Keratinocyte (primary cell): ENCODE measurements around the gene WDR11. TPM values are rescaled to one million over a fixed set of nuclear protein-coding genes. Genes with fewer than 3 reads are reported as not detected.

Source experiments
- DNase-seq: peaks from one replicate; pipeline ENCODE4 v3.0.0-alpha.2; 2011; ENCODE audit warnings: low read depth, missing footprints, low spot score
- FAIRE-seq: peaks from 2 replicates; lab custom pipeline; 2011; peaks lifted over from hg19 to GRCh38; lab: Jason Lieb, UNC
- H2AFZ ChIP-seq: 2 replicates; pipeline ENCODE4 v1.6.0; 2012; ENCODE audit warnings: low read length, control low read depth, inconsistent platforms; ENCODE audit not compliant: control insufficient read depth
- H3K27ac ChIP-seq: 2 replicates; pipeline ENCODE4 v1.5.1; 2011; ENCODE audit warnings: low read length; ENCODE audit not compliant: control insufficient read depth, insufficient read depth
- H3K27me3 ChIP-seq: 3 replicates; pipeline ENCODE4 v1.6.0; 2011; ENCODE audit warnings: low read length; ENCODE audit not compliant: control insufficient read depth, insufficient read depth; ENCODE audit errors: extremely low read depth
- H3K36me3 ChIP-seq, 2 experiments: 2 replicates in 1 of 2; 3 replicates in 1 of 2; pipeline ENCODE4 v1.5.1; 2011; ENCODE audit warnings: low read length in 2 of 2, mild to moderate bottlenecking in 1 of 2; ENCODE audit not compliant: control insufficient read depth in 2 of 2, insufficient read depth in 2 of 2; ENCODE audit errors: extremely low read depth in 1 of 2
- H3K4me1 ChIP-seq: 3 replicates; pipeline ENCODE4 v1.5.1; 2011; ENCODE audit warnings: low read length; ENCODE audit not compliant: control insufficient read depth, insufficient read depth; ENCODE audit errors: extremely low read depth
- H3K4me2 ChIP-seq: 3 replicates; pipeline ENCODE4 v1.6.0; 2011; ENCODE audit warnings: low read depth, low read length; ENCODE audit not compliant: control insufficient read depth, insufficient read depth; ENCODE audit errors: extremely low read depth
- H3K4me3 ChIP-seq, 3 experiments: fragments of 200-600 bp in 1 of 3; sonication (generic) in 1 of 3; 2 replicates in 2 of 3; 3 replicates in 1 of 3; pipeline ENCODE4 v1.5.1; 2011 to 2016; ENCODE audit warnings: low read length in 3 of 3, mild to moderate bottlenecking in 3 of 3, control low read depth in 2 of 3, inconsistent platforms in 1 of 3, low read depth in 1 of 3, mixed read lengths in 1 of 3, mixed run types in 1 of 3, moderate library complexity in 1 of 3; ENCODE audit not compliant: control insufficient read depth in 2 of 3, insufficient read depth in 2 of 3; ENCODE audit errors: extremely low read depth in 1 of 3
- H3K79me2 ChIP-seq: 2 replicates; pipeline ENCODE4 v1.6.0; 2012; ENCODE audit warnings: low read length; ENCODE audit not compliant: control insufficient read depth, insufficient read depth
- H3K9ac ChIP-seq: 3 replicates; pipeline ENCODE4 v1.6.0; 2011; ENCODE audit warnings: low read length; ENCODE audit not compliant: control insufficient read depth, insufficient read depth; ENCODE audit errors: extremely low read depth
- H3K9me1 ChIP-seq: 3 replicates; pipeline ENCODE4 v1.6.0; 2011; ENCODE audit warnings: low read length; ENCODE audit not compliant: control insufficient read depth, insufficient read depth; ENCODE audit errors: extremely low read depth
- H3K9me3 ChIP-seq: 2 replicates; pipeline ENCODE4 v1.5.1; 2012; ENCODE audit warnings: low read depth, low read length; ENCODE audit not compliant: control insufficient read depth
- H4K20me1 ChIP-seq: 3 replicates; pipeline ENCODE4 v1.6.0; 2011; ENCODE audit warnings: low read length; ENCODE audit not compliant: control insufficient read depth, insufficient read depth; ENCODE audit errors: extremely low read depth
- CTCF ChIP-seq, 3 experiments: IDR thresholded peaks in 1 of 3; conservative IDR thresholded peaks in 1 of 3; optimal IDR thresholded peaks in 1 of 3; 2 replicates in 2 of 3; 3 replicates in 1 of 3; pipeline versions ENCODE3 to v1.5.1; 2011; ENCODE audit warnings: low read length in 3 of 3, mild to moderate bottlenecking in 3 of 3, moderate library complexity in 2 of 3, control low read depth in 1 of 3, inconsistent platforms in 1 of 3; ENCODE audit not compliant: insufficient read depth in 2 of 3; ENCODE audit errors: extremely low read depth in 1 of 3
- EZH2 ChIP-seq: IDR thresholded peaks from one replicate; pipeline ENCODE4 v1.6.1; 2012; ENCODE audit warnings: inconsistent platforms, mild to moderate bottlenecking, low read length, moderate library complexity
- dilution Hi-C: fragments of 300-500 bp; cut with MboI; formaldehyde crosslinking; loops from one replicate; pipeline ENCODE4 v1.7.0; 2020; ENCODE audit warnings: low sequenced_read_pairs; ENCODE audit not compliant: extremely low pct_ligation_motif_present
- polyA plus RNA-seq, 5 experiments: library from polyadenylated mRNA; depleted of rRNA in 3 of 5; stranded (reverse) in 3 of 5; stranded (forward) in 1 of 5; unstranded in 1 of 5; fragments of >200 nt; gene quantifications; 1 replicate in 1 of 5; 2 replicates in 3 of 5; 3 replicates in 1 of 5; pipeline versions ENCODE4 v1.2.1 to v1.2.3, GENCODE V29; 2011 to 2012; ENCODE audit warnings: missing spikeins in 2 of 5, low read depth in 1 of 5, low replicate concordance in 1 of 5

Gene WDR11
- polyA plus RNA-seq, 1 donor (not counting 4 experiments of a cell fraction or from before 2014, with no cell fraction given): 79.2 TPM

- no peaks in the 10 kb centered on the region for H4K20me1 ChIP-seq
- no peak overlapping the region for H3K4me3 ChIP-seq
- H3K4me1 ChIP-seq: no peaks in the 10 kb centered on the region
- DNase-seq (no peak), FAIRE-seq (no peak)
- H3K9ac ChIP-seq: no peak overlapping the region
- no peak overlapping the region for H3K4me2 ChIP-seq
- no peaks in the 10 kb centered on the region for H3K9me1 ChIP-seq
- dilution Hi-C loops: no loop called here
- no peaks in the 10 kb centered on the region for H3K79me2 ChIP-seq
- TF ChIP-seq EZH2 (no peak), CTCF (optimal IDR thresholded peaks at IDR 0.05 in 1 of 3, IDR thresholded peaks at IDR 0.05 in 1 of 3, conservative IDR thresholded peaks at IDR 0.05 in 1 of 3; ENCODE audit: extremely low read depth in 1 of 3, insufficient read depth in 2 of 3, low read length in 3 of 3) (no peak)
- H3K27ac ChIP-seq: no peak overlapping the region
- no peaks in the 10 kb centered on the region for H3K27me3 ChIP-seq
- no peak overlapping the region for H2AFZ ChIP-seq
- no peaks in the 10 kb centered on the region for H3K9me3 ChIP-seq
- no peaks in the 10 kb centered on the region for H3K36me3 ChIP-seq
These were observed 17.8 kb upstream of the WDR11 start for GRCh38 chr10:120833222-120833928.

GRCh38 chr10:120835603-120836002 lies 15.6 kb upstream of the WDR11 start:
- H3K9me1 ChIP-seq: no peaks in the 10 kb centered on the region
- no peaks in the 10 kb centered on the region for H4K20me1 ChIP-seq
- peaks cover 2% of the 10 kb centered on the region for H3K27me3 ChIP-seq
- H3K4me1 ChIP-seq: no peaks in the 10 kb centered on the region
- no peak overlapping the region for H3K9ac ChIP-seq
- H3K9me3 ChIP-seq: no peaks in the 10 kb centered on the region
- FAIRE-seq: no peak
- no peak overlapping the region for H3K4me2 ChIP-seq
- TF ChIP-seq EZH2 (no peak), CTCF (optimal IDR thresholded peaks at IDR 0.05 in 1 of 3, IDR thresholded peaks at IDR 0.05 in 1 of 3, conservative IDR thresholded peaks at IDR 0.05 in 1 of 3; ENCODE audit: extremely low read depth in 1 of 3, insufficient read depth in 2 of 3, low read length in 3 of 3) (no peak)
- no peaks in the 10 kb centered on the region for H3K36me3 ChIP-seq
- no peak for DNase-seq
- no peaks in the 10 kb centered on the region for H3K79me2 ChIP-seq
- dilution Hi-C loops: no loop called here
- no peak overlapping the region for H2AFZ ChIP-seq
- no peak overlapping the region for H3K27ac ChIP-seq
- no peak overlapping the region for H3K4me3 ChIP-seq
